H9 (cell line): ENCODE measurements around the gene PTGER2. TPM values are rescaled to one million over a fixed set of nuclear protein-coding genes. Genes with fewer than 3 reads are reported as not detected.

Experiments
- DNase-seq: peaks from one replicate; pipeline ENCODE4 v3.0.0-alpha.2; 2017
- H2AFZ ChIP-seq: one replicate; pipeline ENCODE4 v1.6.1; 2013; ENCODE audit warnings: mild to moderate bottlenecking, low read length, control low read depth, moderate library complexity
- H2AK5ac ChIP-seq: 2 replicates; pipeline ENCODE4 v1.6.1; 2013; ENCODE audit warnings: low read length, control low read depth, mixed read lengths; ENCODE audit not compliant: insufficient read length
- H2BK120ac ChIP-seq: one replicate; pipeline ENCODE4 v1.6.1; 2013; ENCODE audit warnings: low read depth, mild to moderate bottlenecking, low read length, control low read depth, inconsistent platforms; ENCODE audit not compliant: poor library complexity, severe bottlenecking
- H2BK12ac ChIP-seq: 2 replicates; pipeline ENCODE4 v1.6.1; 2013; ENCODE audit warnings: low read length, control low read depth, mixed read lengths, low read depth; ENCODE audit not compliant: insufficient read length
- H2BK15ac ChIP-seq: 2 replicates; pipeline ENCODE4 v1.6.1; 2013; ENCODE audit warnings: low read depth, low read length, control low read depth
- H2BK20ac ChIP-seq: one replicate; pipeline ENCODE4 v1.6.1; 2013; ENCODE audit warnings: low read depth, mild to moderate bottlenecking, low read length, control low read depth, inconsistent platforms; ENCODE audit not compliant: poor library complexity, severe bottlenecking
- H2BK5ac ChIP-seq: 2 replicates; pipeline ENCODE4 v1.6.1; 2013; ENCODE audit warnings: low read length, control low read depth, mixed read lengths; ENCODE audit not compliant: insufficient read length
- H3K14ac ChIP-seq: 2 replicates; pipeline ENCODE4 v1.6.1; 2013; ENCODE audit warnings: low read length, control low read depth; ENCODE audit not compliant: insufficient read depth
- H3K18ac ChIP-seq: 2 replicates; pipeline ENCODE4 v1.6.1; 2013; ENCODE audit warnings: low read depth, mild to moderate bottlenecking, mixed read lengths, low read length, control low read depth; ENCODE audit not compliant: insufficient read length
- H3K23ac ChIP-seq: 2 replicates; pipeline ENCODE4 v1.6.1; 2013; ENCODE audit warnings: low read length, control low read depth, mixed read lengths, low read depth; ENCODE audit not compliant: insufficient read length
- H3K23me2 ChIP-seq: 2 replicates; pipeline ENCODE4 v1.6.1; 2013; ENCODE audit warnings: low read depth, mild to moderate bottlenecking, mixed read lengths, low read length, control low read depth; ENCODE audit not compliant: insufficient read length, poor library complexity, severe bottlenecking
- H3K27ac ChIP-seq: 2 replicates; pipeline ENCODE4 v1.5.1; 2013; ENCODE audit warnings: low read length, control low read depth, mixed read lengths, low read depth; ENCODE audit not compliant: insufficient read length
- H3K27me3 ChIP-seq: 2 replicates; pipeline ENCODE4 v1.6.1; 2013; ENCODE audit warnings: low read length, control low read depth, inconsistent platforms; ENCODE audit not compliant: insufficient read depth
- H3K4ac ChIP-seq: 2 replicates; pipeline ENCODE4 v1.6.1; 2013; ENCODE audit warnings: low read depth, mild to moderate bottlenecking, control low read depth, inconsistent platforms, low read length, moderate library complexity
- H3K4me1 ChIP-seq: 2 replicates; pipeline ENCODE4 v1.6.1; 2013; ENCODE audit warnings: low read length, control low read depth, inconsistent platforms; ENCODE audit not compliant: insufficient read depth
- H3K4me2 ChIP-seq: 2 replicates; pipeline ENCODE4 v1.6.1; 2013; ENCODE audit warnings: low read length, control low read depth, mixed read lengths; ENCODE audit not compliant: insufficient read length, insufficient read depth
- H3K56ac ChIP-seq: 2 replicates; pipeline ENCODE4 v1.6.1; 2013; ENCODE audit warnings: low read depth, mild to moderate bottlenecking, mixed read lengths, low read length, control low read depth; ENCODE audit not compliant: insufficient read length
- H3K79me1 ChIP-seq: 2 replicates; pipeline ENCODE4 v1.6.1; 2013; ENCODE audit warnings: low read depth, mild to moderate bottlenecking, moderate library complexity, low read length, control low read depth, inconsistent platforms; ENCODE audit not compliant: insufficient read depth, poor library complexity, severe bottlenecking
- H3K79me2 ChIP-seq: 2 replicates; pipeline ENCODE4 v1.6.1; 2013; ENCODE audit warnings: low read length, control low read depth, inconsistent platforms; ENCODE audit not compliant: insufficient read depth
- H3K9ac ChIP-seq: 2 replicates; pipeline ENCODE4 v1.6.1; 2013; ENCODE audit warnings: low read length, control low read depth, mixed read lengths; ENCODE audit not compliant: insufficient read length; ENCODE audit errors: extremely low read depth
- H3K9me3 ChIP-seq: one replicate; pipeline ENCODE4 v1.6.1; 2013; ENCODE audit warnings: low read depth, low read length, inconsistent platforms; ENCODE audit not compliant: control insufficient read depth
- H3T11ph ChIP-seq: one replicate; pipeline ENCODE4 v1.6.1; 2013; ENCODE audit warnings: mild to moderate bottlenecking, low read length, control low read depth, inconsistent platforms
- H4K20me1 ChIP-seq: one replicate; pipeline ENCODE4 v1.6.1; 2013; ENCODE audit not compliant: control insufficient read depth, insufficient read length, insufficient read depth
- H4K5ac ChIP-seq: 2 replicates; pipeline ENCODE4 v1.6.1; 2013; ENCODE audit warnings: low read depth, mild to moderate bottlenecking, mixed read lengths, low read length, control low read depth; ENCODE audit not compliant: insufficient read length
- H4K8ac ChIP-seq: replicated peaks from 2 replicates; pipeline ENCODE4 v1.6.1; 2013; ENCODE audit warnings: low read length, control low read depth, mixed read lengths, low read depth; ENCODE audit not compliant: insufficient read length
- H4K91ac ChIP-seq: 2 replicates; pipeline ENCODE4 v1.6.1; 2013; ENCODE audit warnings: low read depth, mild to moderate bottlenecking, moderate library complexity, mixed read lengths, low read length, control low read depth; ENCODE audit not compliant: insufficient read length
- H3K27ac Mint-ChIP-seq, 3 experiments: 2 replicates in 2 of 3; 3 replicates in 1 of 3; pipeline ENCODE4 v1.8.0; 2020 to 2021; ENCODE audit warnings: mixed read lengths in 3 of 3, mild to moderate bottlenecking in 1 of 3, moderate library complexity in 1 of 3
- H3K27me3 Mint-ChIP-seq: 2 replicates; pipeline ENCODE4 v1.8.0; 2021; ENCODE audit warnings: low read depth, mild to moderate bottlenecking, moderate library complexity, mixed read lengths
- H3K36me3 Mint-ChIP-seq, 3 experiments: 2 replicates in 2 of 3; 3 replicates in 1 of 3; pipeline ENCODE4 v1.8.0; 2020 to 2021; ENCODE audit warnings: low read depth in 3 of 3, mixed read lengths in 3 of 3; ENCODE audit not compliant: insufficient read depth in 1 of 3
- H3K4me1 Mint-ChIP-seq, 2 experiments: 2 replicates each; pipeline ENCODE4 v1.8.0; 2020; ENCODE audit warnings: mixed read lengths in 2 of 2
- H3K4me3 Mint-ChIP-seq, 2 experiments: 2 replicates in 1 of 2; 3 replicates in 1 of 2; pipeline ENCODE4 v1.8.0; 2020 to 2021; ENCODE audit warnings: mild to moderate bottlenecking in 2 of 2, mixed read lengths in 2 of 2, moderate library complexity in 1 of 2
- H3K9me3 Mint-ChIP-seq, 2 experiments: 2 replicates in 1 of 2; 3 replicates in 1 of 2; pipeline ENCODE4 v1.8.0; 2020; ENCODE audit warnings: mild to moderate bottlenecking in 2 of 2, mixed read lengths in 2 of 2, moderate library complexity in 1 of 2
- WGBS: extraction: QIAGEN DNeasy Blood & Tissue Kit; methylation state at CpG from one replicate; pipeline ENCODE4 v1.1.7; 2013; ENCODE audit warnings: missing lambda C conversion rate, low lambda C conversion rate, mixed read lengths; ENCODE audit not compliant: insufficient read length; ENCODE audit errors: extremely low coverage; 5-methylcytosine and 5-hydroxymethylcytosine counted together
- total RNA-seq: library from RNA; stranded (reverse); gene quantifications from 2 replicates; pipeline ENCODE4 v1.2.1, GENCODE V29; 2021
- TF ChIP-seq, protein P1 (sequence below): fragments of 200-600 bp; sonication (generic); conservative IDR thresholded peaks from 3 replicates; pipeline ENCODE4 v1.8.0; 2021; ENCODE audit warnings: antibody characterized with exemption, mild to moderate bottlenecking

PTGER2 gene
- total RNA-seq, 1 experiment from 2014 or later, result 1.0 TPM

DNA sequence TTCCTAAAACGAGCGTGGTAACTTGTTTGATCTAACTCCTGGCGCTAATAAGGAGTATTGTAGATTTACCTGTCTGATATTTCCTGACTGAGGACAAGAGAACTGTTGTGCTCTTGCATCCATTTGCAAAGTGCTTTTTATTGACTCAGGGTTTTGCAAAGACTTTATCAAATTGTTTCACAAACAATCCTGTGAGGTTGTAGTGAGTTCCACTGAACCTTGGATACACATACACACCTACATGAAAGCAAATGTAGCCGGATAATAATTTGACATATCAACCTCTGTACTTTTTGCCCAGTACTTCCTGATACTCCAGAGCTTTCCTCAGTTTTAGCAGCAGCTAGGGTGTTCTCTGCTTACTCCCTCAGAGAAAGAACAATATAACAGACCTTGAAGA lies 6.7 kb upstream of the PTGER2 start:
- H4K91ac ChIP-seq, result no peak overlapping the region
- no CpG with 5 or more reads among the region's 4 CpGs for WGBS
- H3K4me1 ChIP-seq, result no peaks in the 10 kb centered on the region
- no peak overlapping the region for H4K8ac ChIP-seq
- no peaks in the 10 kb centered on the region for H4K20me1 ChIP-seq
- no peak overlapping the region for H3K56ac ChIP-seq
- H3K27me3 Mint-ChIP-seq, result peaks cover 23% of the 10 kb centered on the region
- H2BK120ac ChIP-seq, result no peak overlapping the region
- TF ChIP-seq, protein P1, sequence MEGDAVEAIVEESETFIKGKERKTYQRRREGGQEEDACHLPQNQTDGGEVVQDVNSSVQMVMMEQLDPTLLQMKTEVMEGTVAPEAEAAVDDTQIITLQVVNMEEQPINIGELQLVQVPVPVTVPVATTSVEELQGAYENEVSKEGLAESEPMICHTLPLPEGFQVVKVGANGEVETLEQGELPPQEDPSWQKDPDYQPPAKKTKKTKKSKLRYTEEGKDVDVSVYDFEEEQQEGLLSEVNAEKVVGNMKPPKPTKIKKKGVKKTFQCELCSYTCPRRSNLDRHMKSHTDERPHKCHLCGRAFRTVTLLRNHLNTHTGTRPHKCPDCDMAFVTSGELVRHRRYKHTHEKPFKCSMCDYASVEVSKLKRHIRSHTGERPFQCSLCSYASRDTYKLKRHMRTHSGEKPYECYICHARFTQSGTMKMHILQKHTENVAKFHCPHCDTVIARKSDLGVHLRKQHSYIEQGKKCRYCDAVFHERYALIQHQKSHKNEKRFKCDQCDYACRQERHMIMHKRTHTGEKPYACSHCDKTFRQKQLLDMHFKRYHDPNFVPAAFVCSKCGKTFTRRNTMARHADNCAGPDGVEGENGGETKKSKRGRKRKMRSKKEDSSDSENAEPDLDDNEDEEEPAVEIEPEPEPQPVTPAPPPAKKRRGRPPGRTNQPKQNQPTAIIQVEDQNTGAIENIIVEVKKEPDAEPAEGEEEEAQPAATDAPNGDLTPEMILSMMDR, result no peak
- no peak overlapping the region for H2BK12ac ChIP-seq
- no peak overlapping the region for H3T11ph ChIP-seq
- H3K18ac ChIP-seq, result no peak overlapping the region
- peaks cover 13 to 18% of the 10 kb centered on the region in 2 experiments for H3K4me1 Mint-ChIP-seq
- H3K79me2 ChIP-seq, result no peaks in the 10 kb centered on the region
- no peak overlapping the region for H2BK15ac ChIP-seq
- no peaks in the 10 kb centered on the region for H3K23me2 ChIP-seq
- no peak overlapping the region for H3K27ac Mint-ChIP-seq
- H2AK5ac ChIP-seq, result no peak overlapping the region
- H3K23ac ChIP-seq, result no peak overlapping the region
- H3K9me3 Mint-ChIP-seq, result no peaks in the 10 kb centered on the region
- no peak overlapping the region for H3K14ac ChIP-seq
- H3K79me1 ChIP-seq, result no peaks in the 10 kb centered on the region
- H3K4ac ChIP-seq, result no peak overlapping the region
- no peak overlapping the region for H3K4me3 Mint-ChIP-seq
- H3K36me3 Mint-ChIP-seq, result no peaks in the 10 kb centered on the region
- no peak overlapping the region for H3K9ac ChIP-seq
- H3K27me3 ChIP-seq, result no peaks in the 10 kb centered on the region
- no peaks in the 10 kb centered on the region for H3K9me3 ChIP-seq
- no peak overlapping the region for H3K27ac ChIP-seq
- H2BK5ac ChIP-seq, result no peak overlapping the region
- H2BK20ac ChIP-seq, result no peak overlapping the region
- H3K4me2 ChIP-seq, result no peak overlapping the region
- H4K5ac ChIP-seq, result no peak overlapping the region
- DNase-seq, result no peak
- no peak overlapping the region for H2AFZ ChIP-seq
